HepG2 (cell line): ENCODE results near the gene SENP7. TPM values are rescaled to one million over a fixed set of nuclear protein-coding genes. Genes with fewer than 3 reads are reported as not detected.

Source experiments
- AHR ChIP-seq: IDR thresholded peaks from 2 replicates; pipeline ENCODE4 v1.6.1; 2018; ENCODE audit warnings: missing genetic modification reagents, missing compliant biosample characterization
- BATF2 ChIP-seq: sonication (generic); formaldehyde crosslinking; IDR thresholded peaks from 2 replicates; pipeline ENCODE4 v1.8.0; 2022; ENCODE audit warnings: mild to moderate bottlenecking, missing genetic modification reagents, moderate library complexity
- CAMTA2 ChIP-seq: sonication (generic); formaldehyde crosslinking; IDR thresholded peaks from 2 replicates; pipeline ENCODE4 v1.4.0; 2020; ENCODE audit warnings: mild to moderate bottlenecking, missing genetic modification reagents, borderline replicate concordance
- CBX5 ChIP-seq: sonication (generic); formaldehyde crosslinking; IDR thresholded peaks from 2 replicates; pipeline ENCODE4 v1.4.0; 2020; ENCODE audit warnings: missing genetic modification reagents, borderline replicate concordance
- FUBP1 ChIP-seq: sonication (generic); formaldehyde crosslinking; IDR thresholded peaks from 2 replicates; pipeline ENCODE4 v1.5.1; 2020; ENCODE audit warnings: missing genetic modification reagents, mild to moderate bottlenecking, borderline replicate concordance
- GRHL1 ChIP-seq: sonication (generic); formaldehyde crosslinking; conservative IDR thresholded peaks from 2 replicates; pipeline ENCODE4 v1.8.0; 2022; ENCODE audit warnings: missing genetic modification reagents
- HINFP ChIP-seq: sonication (generic); formaldehyde crosslinking; IDR thresholded peaks from 2 replicates; pipeline ENCODE4 v1.4.0; 2020; ENCODE audit warnings: low read depth, mild to moderate bottlenecking, missing genetic modification reagents
- HOXA3 ChIP-seq: sonication (generic); formaldehyde crosslinking; IDR thresholded peaks from 2 replicates; pipeline ENCODE4 v1.5.0; 2020; ENCODE audit warnings: missing genetic modification reagents
- KDM5A ChIP-seq: fragments of 200-600 bp; sonication (generic); IDR thresholded peaks from 2 replicates; pipeline ENCODE4 v1.7.0; 2018; ENCODE audit warnings: antibody characterized with exemption, mild to moderate bottlenecking, low read length, borderline replicate concordance
- MAFF ChIP-seq: IDR thresholded peaks from 2 replicates; pipeline ENCODE4 v1.6.1; 2011; ENCODE audit warnings: low read depth, low read length, improper control_type of control experiment
- NCOA5 ChIP-seq: sonication (generic); formaldehyde crosslinking; IDR thresholded peaks from 2 replicates; pipeline ENCODE4 v1.4.0; 2020; ENCODE audit warnings: missing genetic modification reagents
- SAFB2 ChIP-seq: sonication (generic); formaldehyde crosslinking; IDR thresholded peaks from 2 replicates; pipeline ENCODE4 v1.5.1; 2020; ENCODE audit warnings: missing genetic modification reagents, low read depth, mild to moderate bottlenecking, borderline replicate concordance
- SMARCE1 ChIP-seq: fragments of 450-650 bp; IDR thresholded peaks from 2 replicates; pipeline ENCODE4 v1.6.1; 2017; ENCODE audit warnings: borderline replicate concordance
- ZBED4 ChIP-seq: sonication (generic); formaldehyde crosslinking; IDR thresholded peaks from 2 replicates; pipeline ENCODE4 v1.4.0; 2020; ENCODE audit warnings: missing genetic modification reagents, borderline replicate concordance
- ZFP41 ChIP-seq: sonication (generic); formaldehyde crosslinking; IDR thresholded peaks from 2 replicates; pipeline ENCODE4 v1.4.0; 2020; ENCODE audit warnings: mild to moderate bottlenecking, missing genetic modification reagents, borderline replicate concordance
- ZNF136 ChIP-seq: sonication (generic); formaldehyde crosslinking; IDR thresholded peaks from 2 replicates; pipeline ENCODE4 v1.8.1; 2022; ENCODE audit warnings: low read depth, mild to moderate bottlenecking, moderate library complexity, missing genetic modification reagents
- ZNF230 ChIP-seq: sonication (generic); formaldehyde crosslinking; IDR thresholded peaks from 2 replicates; pipeline ENCODE4 v1.4.0; 2020; ENCODE audit warnings: mild to moderate bottlenecking, missing genetic modification reagents
- ZNF740 ChIP-seq: sonication (generic); formaldehyde crosslinking; IDR thresholded peaks from 2 replicates; pipeline ENCODE4 v1.4.0; 2020; ENCODE audit warnings: missing genetic modification reagents
- polyA plus RNA-seq, 8 experiments: library from polyadenylated mRNA; depleted of rRNA in 3 of 8; stranded (reverse) in 7 of 8; unstranded in 1 of 8; fragments of >200 nt; fragmentation: Illumina TruSeq in 4 of 8; extraction: Trizol in 4 of 8; gene quantifications; 2 replicates each; pipeline versions ENCODE4 v1.2.1 to v1.2.3, GENCODE V29; 2011 to 2016; ENCODE audit warnings: low read depth in 4 of 8, missing spikeins in 1 of 8, mixed read lengths in 1 of 8; ENCODE audit not compliant: insufficient read depth in 1 of 8
- total RNA-seq, 5 experiments: library from RNA; depleted of rRNA; stranded (reverse); fragments of >200 nt; fragmentation: Illumina TruSeq; extraction: Trizol; gene quantifications; 2 replicates each; pipeline ENCODE4 v1.2.3, GENCODE V29; 2016; ENCODE audit warnings: low read depth in 1 of 5

SENP7 gene
- total and polyA plus RNA-seq, 2 of the 13 experiments (the other 11 are each of a cell fraction or from before 2014, with no cell fraction given), result 9.1 to 10.3 TPM

- no peak for TF ChIP-seq FUBP1 (CRISPR knock-in tag)
- TF ChIP-seq ZNF136 (CRISPR knock-in tag), result no peak
- TF ChIP-seq GRHL1 (CRISPR knock-in tag), result no peak
- no peak for TF ChIP-seq BATF2 (CRISPR knock-in tag)
- peak; percentile 80; the same call in 1 of the 2 replicates for TF ChIP-seq KDM5A
- TF ChIP-seq ZBED4 (CRISPR knock-in tag), result no peak
- no peak for TF ChIP-seq ZNF740 (CRISPR knock-in tag)
- 0 out of 2 replicates have a peak, but pooled peaks have one; percentile 18 for TF ChIP-seq CBX5 (CRISPR knock-in tag)
- TF ChIP-seq ZFP41 (CRISPR knock-in tag), result no peak
- no peak for TF ChIP-seq HINFP (CRISPR knock-in tag)
- peak; percentile 57; the same call in 1 of the 2 replicates for TF ChIP-seq HOXA3 (CRISPR knock-in tag)
- TF ChIP-seq SAFB2 (CRISPR knock-in tag), result no peak
- no peak for TF ChIP-seq ZNF230
- no peak for TF ChIP-seq CAMTA2
- no peak for TF ChIP-seq SMARCE1
- no peak for TF ChIP-seq MAFF
- no peak for TF ChIP-seq AHR (CRISPR knock-in tag)
- TF ChIP-seq NCOA5 (CRISPR knock-in tag), result no peak
Measured at GRCh38 chr3:101512646-101513418, at the start of gene SENP7 (continued).
